Right lobe of liver (tissue), 4 donors: ENCODE results near the gene CAPS2.

Source experiments
- POLR2A ChIP-seq: fragments of 450-650 bp; IDR thresholded peaks from one replicate; pipeline ENCODE4 v1.6.1; 2017; ENCODE audit warnings: antibody characterized with exemption, mild to moderate bottlenecking
- TF ChIP-seq, protein P1 (sequence below), 4 donors: fragments of 200-600 bp in 3 of 4; fragments of 450-650 bp in 1 of 4; IDR thresholded peaks; one replicate each; pipeline versions ENCODE4 v1.5.1 to v1.8.0; 2016 to 2022; ENCODE audit warnings: antibody characterized with exemption in 4 of 4, mild to moderate bottlenecking in 2 of 4
- donor health status: DM: no; HTN: no; CAD: no.
- donor health status: DM: no; HTN: no; CAD: no.
- donor health status: DM: no; HTN: yes; CAD: no.

DNA sequence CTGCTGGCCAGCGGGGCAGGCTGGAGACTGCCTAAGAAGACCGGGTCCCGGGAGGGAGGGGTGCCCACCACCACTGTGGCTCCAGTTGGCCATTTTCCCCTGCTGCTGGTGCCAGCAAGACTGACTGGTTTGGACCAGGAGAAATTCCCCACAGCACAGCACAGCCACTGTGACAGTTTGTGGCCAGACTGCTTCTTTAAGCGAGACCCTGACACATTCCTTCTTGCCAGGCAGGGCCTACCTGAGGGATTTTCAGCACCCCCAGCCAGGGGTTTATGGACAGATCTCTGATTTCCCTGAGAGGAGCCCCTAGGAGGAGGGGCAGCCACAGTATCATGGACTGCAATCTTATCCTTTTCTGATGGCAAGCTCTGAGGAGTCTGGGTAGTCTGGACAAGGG is 19.8 kb upstream of the CAPS2 start:
- TF ChIP-seq, protein P1, sequence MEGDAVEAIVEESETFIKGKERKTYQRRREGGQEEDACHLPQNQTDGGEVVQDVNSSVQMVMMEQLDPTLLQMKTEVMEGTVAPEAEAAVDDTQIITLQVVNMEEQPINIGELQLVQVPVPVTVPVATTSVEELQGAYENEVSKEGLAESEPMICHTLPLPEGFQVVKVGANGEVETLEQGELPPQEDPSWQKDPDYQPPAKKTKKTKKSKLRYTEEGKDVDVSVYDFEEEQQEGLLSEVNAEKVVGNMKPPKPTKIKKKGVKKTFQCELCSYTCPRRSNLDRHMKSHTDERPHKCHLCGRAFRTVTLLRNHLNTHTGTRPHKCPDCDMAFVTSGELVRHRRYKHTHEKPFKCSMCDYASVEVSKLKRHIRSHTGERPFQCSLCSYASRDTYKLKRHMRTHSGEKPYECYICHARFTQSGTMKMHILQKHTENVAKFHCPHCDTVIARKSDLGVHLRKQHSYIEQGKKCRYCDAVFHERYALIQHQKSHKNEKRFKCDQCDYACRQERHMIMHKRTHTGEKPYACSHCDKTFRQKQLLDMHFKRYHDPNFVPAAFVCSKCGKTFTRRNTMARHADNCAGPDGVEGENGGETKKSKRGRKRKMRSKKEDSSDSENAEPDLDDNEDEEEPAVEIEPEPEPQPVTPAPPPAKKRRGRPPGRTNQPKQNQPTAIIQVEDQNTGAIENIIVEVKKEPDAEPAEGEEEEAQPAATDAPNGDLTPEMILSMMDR (IDR thresholded peaks at IDR 0.05): no peak
- TF ChIP-seq POLR2A: no peak
